ENCODE results near the gene CACNG6. TPM values are rescaled to one million over a fixed set of nuclear protein-coding genes. Genes with fewer than 3 reads are reported as not detected.
A peak's percentile ranks its signal among the peaks of the same experiment; 100 is the strongest.

Gene CACNG6
- total RNA-seq, 1 experiment from 2014 or later, result 0.99 TPM

DNA sequence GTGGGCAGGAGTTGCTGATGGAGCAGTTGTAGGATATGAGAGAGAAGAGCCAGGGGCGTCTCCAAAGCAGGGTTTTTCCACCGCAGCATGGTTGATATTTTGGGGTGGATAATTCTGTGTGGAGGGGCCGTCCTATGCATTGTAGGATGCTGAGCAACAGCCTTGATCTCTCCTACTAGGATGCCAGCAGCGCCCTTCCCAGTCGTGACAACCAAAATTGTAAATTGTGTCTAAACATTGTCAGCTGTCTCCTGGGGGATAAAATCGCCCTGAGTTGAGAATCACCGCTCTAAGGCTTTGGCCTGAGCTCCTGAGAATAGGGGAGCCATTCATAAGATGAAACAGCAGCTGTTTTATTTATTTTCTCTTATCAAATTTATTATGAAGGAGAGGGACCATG, 24.5 kb upstream of the CACNG6 start:
- DNase-seq (ENCODE audit: low spot score), result no peak

DNA sequence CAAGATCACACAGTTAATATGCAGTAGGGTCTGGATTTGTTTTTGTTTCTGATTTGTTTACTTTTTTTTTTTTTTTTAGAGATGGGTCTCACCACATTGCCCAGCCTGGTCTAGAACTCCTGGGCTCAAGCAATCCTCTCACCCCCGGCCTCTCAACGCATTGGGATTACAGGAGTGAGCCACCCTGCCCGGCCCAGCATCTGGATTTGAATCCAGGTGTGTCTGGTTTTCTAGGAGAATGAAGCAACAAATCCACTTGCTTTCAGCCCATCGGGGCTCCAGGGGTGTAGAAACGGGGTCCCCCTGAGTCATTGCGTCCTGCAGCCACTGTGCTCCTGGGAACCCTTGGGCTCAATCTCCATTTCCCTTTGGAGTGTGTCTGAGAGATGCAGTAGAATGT, 22.1 kb upstream of the CACNG6 start:
- no peak for DNase-seq (ENCODE audit: low spot score)

DNA sequence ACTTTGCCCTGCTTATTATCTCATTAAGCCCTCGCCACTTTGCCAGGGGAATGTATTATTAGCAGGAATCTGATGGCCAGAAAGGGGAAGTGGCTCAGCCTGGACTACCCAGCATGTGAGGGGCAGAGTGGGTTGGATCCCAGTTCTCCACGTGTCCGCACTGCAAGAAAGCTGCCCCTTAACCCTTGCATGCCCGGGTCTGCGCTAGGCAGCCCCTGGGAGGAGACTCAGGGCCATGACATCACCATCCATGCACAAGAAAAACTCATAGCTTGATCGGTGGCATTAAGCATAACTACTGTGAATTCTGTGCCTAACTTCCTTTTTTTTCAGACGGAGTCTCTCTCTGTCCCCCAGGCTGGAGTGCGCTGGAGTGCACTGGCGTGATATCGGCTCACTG, 19.8 kb upstream of the CACNG6 start:
- DNase-seq (ENCODE audit: low spot score), result no peak

DNA sequence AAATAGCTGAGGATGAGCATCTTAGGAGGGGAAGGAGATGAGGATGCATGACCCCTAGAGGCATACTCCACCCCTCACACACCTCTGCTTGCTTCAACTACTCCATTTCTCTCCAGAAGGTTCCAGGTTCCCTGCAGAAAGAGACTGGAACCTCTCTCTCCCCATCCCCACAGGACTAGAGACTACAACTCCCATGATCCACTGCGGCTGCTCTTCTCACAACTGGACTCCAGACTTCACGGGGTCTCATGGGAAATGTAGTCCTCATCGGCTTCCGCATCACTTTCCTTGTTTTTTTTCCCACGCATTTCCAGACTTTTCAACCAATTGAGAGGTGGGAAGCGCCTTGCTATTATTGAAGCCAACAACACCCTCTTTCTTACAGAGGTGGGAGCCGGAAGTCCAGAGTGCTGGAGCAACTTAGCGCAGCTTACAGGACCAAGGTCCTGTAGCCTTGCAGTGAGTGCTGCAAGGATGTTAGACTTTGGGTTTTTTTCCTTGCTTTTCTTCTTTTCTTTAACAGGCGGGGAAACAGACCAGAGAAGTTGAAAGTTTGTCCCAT, 13.9 kb upstream of the CACNG6 start:
- DNase-seq (ENCODE audit: low spot score), result peak; percentile 94

DNA sequence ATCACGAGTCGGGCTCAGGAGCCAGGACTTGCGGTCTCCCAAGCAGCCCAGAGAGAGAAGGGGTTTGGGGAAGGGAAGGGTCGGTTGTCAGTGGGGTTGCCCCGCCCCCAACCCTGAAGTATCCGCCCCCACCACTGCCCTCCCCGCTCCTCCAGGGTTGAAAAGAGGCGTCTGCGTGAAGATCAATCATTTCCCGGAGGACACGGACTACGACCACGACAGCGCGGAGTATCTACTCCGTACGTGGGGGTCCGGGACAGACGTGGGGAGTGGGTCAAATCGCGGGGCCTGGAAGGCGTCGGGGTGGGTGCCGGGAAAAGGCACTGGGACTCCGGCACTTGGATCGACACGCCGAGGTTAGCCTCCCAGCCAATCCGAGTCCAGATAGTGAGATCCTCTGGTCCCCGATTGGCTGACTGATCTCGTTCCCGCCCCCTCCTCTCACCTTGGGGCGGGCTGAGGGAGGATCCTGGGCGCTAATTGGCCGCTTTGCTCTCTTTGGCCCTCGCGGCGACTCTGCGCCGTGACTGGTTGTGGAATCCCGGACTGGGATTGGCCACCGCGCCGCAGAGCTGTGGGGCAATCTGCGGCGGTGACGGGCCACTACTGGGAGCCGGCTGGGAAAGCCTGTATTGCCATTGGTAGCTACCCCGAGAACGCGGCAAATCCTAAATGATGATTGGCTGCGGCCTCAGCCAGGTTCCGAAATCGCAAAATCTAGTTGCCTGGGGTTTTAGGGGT, 13.3 kb upstream of the CACNG6 start:
- no peak for DNase-seq (ENCODE audit: low spot score)

DNA sequence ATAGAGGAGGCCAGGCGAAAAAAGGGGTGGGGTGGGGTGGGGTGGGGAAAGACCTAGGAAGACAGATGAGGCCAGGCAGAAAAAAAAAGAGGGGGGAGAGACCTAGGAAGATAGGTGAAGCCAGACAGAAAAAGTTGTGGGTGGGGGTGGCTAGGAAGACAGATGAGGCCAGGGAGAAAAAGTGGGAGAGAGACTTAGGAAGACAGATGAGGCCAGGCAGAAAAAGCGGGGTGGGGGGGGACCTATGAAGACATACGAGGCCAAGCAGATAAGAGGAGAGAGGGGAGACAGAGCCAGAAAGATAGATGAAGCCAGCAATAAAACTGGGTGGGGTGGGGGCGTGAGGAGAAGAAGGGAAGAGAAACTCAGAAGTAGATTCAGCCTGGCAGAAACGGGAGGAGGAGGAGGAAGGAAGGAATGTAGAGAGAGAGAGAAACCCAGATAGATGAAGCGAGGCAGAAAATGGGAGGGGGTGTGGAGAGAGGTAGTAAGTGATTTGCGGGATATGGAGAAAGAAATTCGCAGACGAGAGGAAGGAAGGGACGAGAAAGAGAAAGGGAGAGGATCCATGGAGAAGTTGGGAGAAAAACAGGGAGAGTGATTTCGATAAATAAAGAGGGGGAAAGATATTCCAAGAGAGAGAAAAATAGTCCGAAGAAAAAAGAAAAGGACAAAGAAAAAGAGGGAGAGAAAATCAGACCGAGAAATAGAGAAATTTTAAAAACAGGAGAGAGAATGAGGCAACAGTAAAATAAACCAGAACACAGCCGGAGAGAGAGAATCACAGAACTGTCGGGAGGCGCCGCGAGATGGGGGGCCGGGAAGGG, 12.2 kb upstream of the CACNG6 start:
- DNase-seq (ENCODE audit: low spot score), result no peak

DNA sequence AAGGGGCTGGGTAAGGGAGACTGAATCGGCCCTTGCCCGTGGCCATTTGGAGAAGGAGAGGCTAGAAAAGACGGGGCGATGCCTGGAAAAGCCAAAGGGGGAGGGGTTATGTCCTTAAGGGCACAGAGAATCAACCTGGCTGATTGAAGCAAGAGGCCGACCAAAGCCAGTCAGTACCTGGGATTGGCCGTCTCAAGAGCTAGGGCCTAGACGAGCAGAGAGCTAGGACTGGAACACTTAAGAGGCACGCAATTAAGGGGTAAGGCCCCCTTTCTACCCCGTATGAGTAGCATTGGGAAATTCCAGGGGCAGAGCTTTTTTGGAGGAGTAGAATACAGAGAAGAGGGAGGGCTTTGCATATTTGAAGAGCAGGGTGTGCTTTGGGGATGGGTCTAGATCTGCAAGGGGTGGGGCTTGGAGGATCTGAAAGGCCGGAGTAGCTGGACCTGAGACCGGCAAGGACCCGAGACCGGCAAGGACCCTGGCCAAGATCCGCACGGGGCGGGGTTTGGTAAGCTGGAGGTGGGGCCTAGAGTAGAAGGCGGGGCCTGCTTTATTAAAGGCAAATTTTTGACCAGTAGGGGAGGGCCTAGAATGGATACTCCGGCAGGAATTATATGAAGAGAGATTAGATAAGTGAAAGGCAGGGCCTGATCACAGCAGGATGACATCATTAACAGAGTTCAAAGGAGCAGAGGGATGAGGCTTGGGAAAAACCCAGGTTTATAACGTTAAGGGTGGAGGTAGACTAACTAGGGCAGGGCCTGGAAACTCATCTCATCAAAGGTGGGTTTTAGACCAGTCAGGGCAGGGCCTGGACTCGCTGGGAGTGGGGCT, 10.7 kb upstream of the CACNG6 start:
- peak; percentile 78 for DNase-seq (ENCODE audit: low spot score)

DNA sequence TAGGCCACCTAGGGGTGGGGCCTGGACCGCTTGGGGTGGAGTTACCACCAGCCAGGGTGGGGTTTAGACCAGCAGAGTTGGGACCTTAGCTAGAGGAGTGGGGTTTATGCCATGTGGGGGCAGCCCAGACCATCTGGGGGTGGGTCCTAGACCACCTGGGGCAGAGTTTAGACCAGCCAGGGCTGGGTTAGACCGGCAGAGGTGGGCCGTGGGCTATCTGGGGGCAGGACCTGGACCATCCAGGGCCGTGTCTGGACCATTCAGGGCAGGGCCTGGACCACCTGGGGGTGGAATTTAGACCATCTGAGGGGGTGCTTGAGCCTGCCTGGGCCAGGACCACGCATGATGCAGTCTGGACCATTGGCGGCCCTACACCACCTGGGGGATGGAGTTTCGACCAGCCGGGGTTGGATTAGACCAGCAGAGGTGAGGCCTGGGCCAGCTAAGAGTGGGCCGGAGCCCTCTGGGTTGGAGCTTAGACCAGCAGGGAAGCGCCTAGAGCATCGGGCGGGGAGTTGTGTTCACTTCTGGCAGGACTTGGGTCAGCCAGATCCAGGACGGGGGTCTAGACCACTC, 10.0 kb upstream of the CACNG6 start:
- DNase-seq (ENCODE audit: low spot score), result no peak

DNA sequence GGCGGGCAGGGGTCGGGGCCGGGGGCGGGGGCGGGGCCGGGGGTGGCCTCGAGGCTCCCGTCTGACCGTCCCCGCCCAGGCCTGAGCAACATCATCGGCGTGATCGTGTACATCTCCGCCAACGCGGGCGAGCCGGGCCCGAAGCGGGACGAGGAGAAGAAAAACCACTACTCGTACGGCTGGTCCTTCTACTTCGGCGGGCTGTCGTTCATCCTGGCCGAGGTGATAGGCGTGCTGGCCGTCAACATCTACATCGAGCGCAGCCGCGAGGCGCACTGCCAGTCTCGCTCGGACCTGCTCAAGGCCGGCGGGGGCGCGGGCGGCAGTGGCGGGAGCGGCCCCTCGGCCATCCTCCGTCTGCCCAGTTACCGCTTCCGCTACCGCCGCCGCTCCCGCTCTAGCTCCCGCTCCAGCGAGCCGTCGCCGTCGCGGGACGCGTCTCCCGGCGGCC, 9.4 kb upstream of the CACNG6 start:
- DNase-seq (ENCODE audit: low spot score), result no peak

DNA sequence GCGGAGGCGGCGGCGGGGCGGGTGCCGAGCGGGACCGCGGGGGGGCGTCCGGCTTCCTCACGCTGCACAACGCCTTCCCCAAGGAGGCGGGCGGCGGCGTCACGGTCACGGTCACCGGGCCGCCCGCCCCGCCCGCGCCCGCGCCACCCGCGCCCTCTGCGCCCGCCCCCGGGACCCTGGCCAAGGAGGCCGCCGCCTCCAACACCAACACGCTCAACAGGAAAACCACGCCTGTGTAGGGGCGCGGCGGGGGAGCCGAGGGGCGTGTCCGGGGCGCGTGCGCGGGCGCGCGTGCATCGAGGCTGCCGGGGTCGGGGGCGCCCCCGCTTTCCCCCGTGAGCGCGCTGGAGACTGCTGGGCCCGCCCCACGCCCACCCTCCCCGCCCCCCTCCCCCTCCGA, 8.8 kb upstream of the CACNG6 start:
- no peak for DNase-seq (ENCODE audit: low spot score)

DNA sequence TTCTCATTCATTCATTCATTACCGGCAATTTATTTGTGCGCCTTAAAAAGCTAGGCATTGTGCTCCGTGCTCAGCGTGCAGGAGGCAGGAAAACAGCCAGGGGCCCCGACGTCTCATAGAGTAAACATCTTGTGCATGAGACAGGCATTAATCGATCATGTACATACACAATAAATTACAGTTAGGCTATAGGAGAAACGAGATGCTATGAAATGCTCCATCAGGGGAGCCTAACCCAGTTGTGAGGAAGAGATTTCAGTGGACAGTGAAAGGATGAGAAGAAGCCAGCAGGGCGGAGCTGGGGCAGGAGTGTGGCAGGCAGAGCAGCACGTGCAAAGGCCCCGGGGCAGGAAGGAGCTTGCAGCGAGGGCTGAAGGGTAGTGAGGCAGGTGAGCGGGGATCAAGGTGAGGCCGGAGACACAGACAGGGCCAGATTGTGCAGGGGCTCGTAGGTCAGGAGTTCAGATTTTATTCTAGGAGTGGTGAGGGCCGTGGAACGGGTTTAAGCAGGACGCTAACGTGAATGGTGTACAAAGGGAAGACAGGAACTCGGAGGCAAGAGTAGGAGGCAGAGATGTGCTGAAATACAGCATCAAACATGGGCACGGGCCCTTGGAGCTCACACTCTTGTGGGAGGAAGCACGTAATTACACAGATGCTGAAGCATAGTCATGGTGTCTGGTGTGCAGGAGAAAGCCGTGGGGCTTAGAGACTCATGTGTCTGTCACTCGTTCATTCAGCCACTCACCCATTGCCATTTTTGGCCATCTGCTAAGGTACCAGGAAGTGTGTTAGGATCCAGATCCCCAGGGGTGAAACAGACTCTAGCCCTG, 7.8 kb upstream of the CACNG6 start:
- DNase-seq (ENCODE audit: low spot score), result no peak

DNA sequence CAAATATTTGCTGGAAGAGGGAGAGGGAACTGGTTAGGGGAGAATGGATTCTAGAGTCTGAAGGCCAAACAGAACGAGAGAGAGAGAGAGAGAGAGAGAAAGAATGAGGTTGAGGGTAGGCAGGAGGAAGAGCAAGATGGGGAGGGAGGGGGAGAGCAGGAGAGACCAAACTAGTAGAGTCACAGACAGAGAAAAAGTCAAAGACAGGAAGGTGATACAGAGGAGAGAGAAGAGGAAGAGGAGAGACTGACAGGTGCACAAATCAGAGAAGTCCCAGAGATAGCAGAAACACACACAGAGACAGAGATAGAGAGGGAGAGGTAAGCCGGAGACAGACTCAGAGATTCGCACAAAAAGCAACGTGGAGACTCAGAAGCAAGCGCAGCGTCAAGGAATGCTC, 5.6 kb upstream of the CACNG6 start:
- DNase-seq (ENCODE audit: low spot score), result no peak

DNA sequence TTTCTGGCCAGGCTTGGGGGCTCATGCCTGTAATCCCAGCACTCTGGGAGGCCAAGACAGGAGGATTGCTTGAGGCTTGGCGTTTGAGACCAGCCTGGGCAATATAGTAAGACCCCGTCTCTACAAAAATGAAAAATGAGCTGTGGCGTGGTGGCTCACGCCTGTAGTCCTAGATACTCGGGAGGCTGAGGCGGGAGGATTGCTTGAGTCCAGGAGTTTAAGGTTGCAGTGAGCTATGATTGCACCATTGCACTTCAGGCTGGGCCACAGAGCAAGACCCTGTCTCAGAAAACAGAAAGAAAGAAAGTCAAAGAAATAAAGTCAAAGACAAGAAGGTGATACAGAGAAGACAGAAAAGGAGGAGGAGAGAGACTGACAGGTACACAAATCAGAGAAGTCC, 2.5 kb upstream of the CACNG6 start:
- no peak for DNase-seq (ENCODE audit: low spot score)

DNA sequence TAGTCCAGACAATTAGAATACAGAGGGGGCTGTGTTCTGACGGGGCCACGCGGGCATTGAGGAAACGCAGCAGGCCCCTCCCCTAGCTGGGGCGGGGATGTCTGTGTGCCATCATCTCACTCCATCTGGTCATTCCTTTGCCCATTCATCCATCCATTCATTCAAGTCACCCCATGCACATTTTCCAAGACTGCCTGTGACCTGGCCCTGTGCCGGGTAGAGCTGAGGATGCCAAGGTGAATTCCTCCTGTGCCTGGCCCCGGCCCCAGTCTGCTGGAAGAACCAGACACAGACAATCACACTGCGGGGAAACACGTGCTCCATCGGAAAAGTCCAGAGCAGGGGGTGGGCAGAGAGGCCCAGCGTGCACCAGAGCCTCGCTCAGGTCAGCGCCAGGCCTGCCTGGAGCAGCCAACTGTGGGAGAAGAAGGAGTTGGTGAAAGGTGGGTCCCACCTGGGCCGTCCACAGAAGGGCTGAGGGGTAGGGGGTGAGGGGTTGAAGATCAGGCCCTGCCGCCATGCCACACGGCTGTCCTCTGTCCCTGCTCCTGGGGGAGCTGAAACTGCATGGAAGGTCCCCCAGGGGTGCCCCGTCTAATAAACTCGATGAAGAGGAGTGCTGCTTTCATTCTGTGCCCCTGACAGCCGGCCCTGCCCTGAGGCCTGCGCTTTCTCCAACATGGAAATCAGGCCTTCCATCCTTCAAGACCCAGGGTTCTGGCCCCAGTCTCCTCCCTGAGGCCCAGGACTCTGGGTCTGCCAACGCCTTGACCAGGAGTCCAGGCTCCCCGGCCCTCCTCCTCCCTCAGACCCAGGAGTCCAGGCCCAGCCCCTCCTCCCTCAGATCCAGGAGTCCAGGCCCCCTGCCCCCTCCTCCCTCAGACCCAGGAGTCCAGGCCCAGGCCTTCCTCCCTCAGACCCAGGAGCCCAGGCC, 1.6 kb upstream of the CACNG6 start:
- peak; percentile 37 for DNase-seq (ENCODE audit: low spot score)

DNA sequence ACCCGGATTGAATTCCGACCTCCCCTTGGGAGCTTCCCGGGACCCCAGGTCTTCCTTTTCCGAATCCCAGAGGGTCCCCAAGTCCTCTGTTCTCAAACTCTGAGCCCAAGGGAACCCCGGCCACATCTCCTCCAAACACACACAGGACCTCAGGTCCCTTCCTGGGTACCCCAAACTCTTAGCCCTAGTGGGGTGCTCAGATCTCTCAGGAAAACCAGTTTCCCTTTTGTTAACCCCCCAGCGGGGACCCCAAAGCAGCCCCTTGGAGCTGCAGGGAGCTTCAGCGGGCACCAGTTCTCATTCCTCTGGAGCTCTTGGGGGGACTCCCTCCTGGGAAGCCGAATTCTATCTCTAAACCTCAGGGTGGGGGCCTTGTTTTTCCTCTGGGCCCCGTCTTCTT, 774 bp downstream of the CACNG6 start:
- DNase-seq (ENCODE audit: low spot score), result no peak

DNA sequence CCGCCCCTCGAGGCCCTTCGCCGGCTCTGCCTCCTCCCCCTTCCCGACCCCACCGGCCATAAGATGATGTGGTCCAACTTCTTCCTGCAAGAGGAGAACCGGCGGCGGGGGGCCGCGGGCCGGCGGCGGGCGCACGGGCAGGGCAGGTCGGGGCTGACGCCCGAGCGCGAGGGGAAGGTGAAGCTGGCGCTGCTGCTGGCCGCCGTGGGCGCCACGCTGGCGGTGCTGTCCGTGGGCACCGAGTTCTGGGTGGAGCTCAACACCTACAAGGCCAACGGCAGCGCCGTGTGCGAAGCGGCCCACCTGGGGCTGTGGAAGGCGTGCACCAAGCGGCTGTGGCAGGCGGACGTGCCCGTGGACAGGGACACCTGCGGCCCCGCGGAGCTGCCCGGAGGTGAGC, 1.4 kb downstream of the CACNG6 start:
- no peak for DNase-seq (ENCODE audit: low spot score)

DNA sequence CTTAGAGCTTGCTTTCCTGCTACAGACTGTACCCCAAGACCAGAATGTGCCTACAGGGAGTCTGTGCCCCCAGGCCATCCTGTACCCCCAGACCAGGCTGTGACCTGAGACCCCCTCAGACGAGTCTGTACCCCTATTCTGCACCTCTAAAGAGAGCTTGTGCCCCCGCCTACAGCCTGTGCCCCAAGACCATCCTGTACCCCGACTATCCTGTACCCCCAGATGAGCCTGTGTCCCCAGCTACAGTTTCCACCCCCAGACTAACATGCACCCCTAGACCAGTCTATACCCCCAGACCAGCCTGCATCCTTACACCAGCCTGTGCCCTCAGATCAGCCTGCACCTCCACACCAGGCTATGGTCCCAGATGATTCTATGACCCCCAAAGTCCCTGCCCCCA, 2.0 kb downstream of the CACNG6 start:
- DNase-seq (ENCODE audit: low spot score), result no peak

DNA sequence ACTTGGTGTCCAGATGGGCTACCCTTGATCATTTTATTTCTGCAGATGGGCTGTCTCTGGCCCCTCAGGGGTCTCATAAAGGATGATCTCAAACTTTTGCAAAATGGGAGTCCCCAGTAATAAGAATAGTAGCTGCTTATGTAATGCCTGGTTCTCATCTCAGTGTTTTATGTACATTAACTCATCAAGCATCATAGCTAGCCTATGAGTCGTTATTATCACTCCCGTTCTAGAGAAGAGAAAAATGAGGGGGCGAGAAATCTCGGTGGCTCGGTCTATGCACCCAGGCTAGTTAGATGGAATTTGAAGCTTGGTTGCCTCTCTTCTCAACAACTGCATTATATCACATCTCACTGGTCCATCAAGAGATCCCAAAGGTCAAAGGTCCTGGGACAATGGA, 3.4 kb downstream of the CACNG6 start:
- DNase-seq (ENCODE audit: low spot score), result no peak

DNA sequence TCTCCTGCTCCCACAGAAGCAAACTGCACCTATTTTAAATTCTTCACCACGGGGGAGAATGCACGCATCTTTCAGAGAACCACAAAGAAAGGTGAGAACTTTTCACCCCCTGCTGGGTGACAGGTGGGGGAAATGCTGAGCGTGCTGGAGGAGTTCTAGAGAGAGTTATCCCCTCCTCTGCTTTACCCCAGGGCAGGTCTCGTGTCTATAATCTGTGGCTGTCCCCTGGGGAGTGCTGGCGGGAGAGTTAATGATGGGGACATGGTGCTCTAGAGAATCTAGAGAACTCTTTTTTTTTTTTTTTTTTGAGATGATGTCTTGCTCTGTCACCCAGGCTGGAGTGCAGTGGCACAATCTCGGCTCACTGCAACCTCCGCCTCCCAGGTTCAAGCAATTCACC, 6.8 kb downstream of the CACNG6 start:
- no peak for DNase-seq (ENCODE audit: low spot score)
